BLaER1 treated with 17β-estradiol and CSF1 and Interleukin-3, amounts not matched to agents 10 nM and 100 nM (cell line): ENCODE data around the gene SEMA4D.

Source experiments
- H3K27ac ChIP-seq, 11 experiments: shearing (Covaris generic); formaldehyde crosslinking; 2 replicates each; pipeline ENCODE4 v1.8.1; 2022
- H3K27me3 ChIP-seq, 11 experiments: shearing (Covaris generic); formaldehyde crosslinking; 2 replicates each; pipeline ENCODE4 v1.8.1; 2022
- H3K36me3 ChIP-seq, 11 experiments: shearing (Covaris generic); formaldehyde crosslinking; 2 replicates each; pipeline ENCODE4 v1.8.1; 2022
- H3K4me1 ChIP-seq, 10 experiments: shearing (Covaris generic); formaldehyde crosslinking; 2 replicates each; pipeline ENCODE4 v1.8.1; 2022
- H3K4me2 ChIP-seq, 11 experiments: shearing (Covaris generic); formaldehyde crosslinking; 2 replicates each; pipeline ENCODE4 v1.8.1; 2022
- H3K4me3 ChIP-seq, 10 experiments: shearing (Covaris generic); formaldehyde crosslinking; 2 replicates each; pipeline ENCODE4 v1.8.1; 2022
- H3K9ac ChIP-seq, 11 experiments: shearing (Covaris generic); formaldehyde crosslinking; 2 replicates each; pipeline ENCODE4 v1.8.1; 2022
- H3K9me3 ChIP-seq, 11 experiments: shearing (Covaris generic); formaldehyde crosslinking; replicated peaks in 1 of 11; 2 replicates each; pipeline ENCODE4 v1.8.1; 2022
- H4K20me1 ChIP-seq, 11 experiments: shearing (Covaris generic); formaldehyde crosslinking; 2 replicates each; pipeline ENCODE4 v1.8.1; 2022
- Cebpa-rat ChIP-seq, 11 experiments: shearing (Covaris generic); IDR thresholded peaks; 2 replicates each; pipeline ENCODE4 v1.8.1; 2022

The SEMA4D gene

DNA sequence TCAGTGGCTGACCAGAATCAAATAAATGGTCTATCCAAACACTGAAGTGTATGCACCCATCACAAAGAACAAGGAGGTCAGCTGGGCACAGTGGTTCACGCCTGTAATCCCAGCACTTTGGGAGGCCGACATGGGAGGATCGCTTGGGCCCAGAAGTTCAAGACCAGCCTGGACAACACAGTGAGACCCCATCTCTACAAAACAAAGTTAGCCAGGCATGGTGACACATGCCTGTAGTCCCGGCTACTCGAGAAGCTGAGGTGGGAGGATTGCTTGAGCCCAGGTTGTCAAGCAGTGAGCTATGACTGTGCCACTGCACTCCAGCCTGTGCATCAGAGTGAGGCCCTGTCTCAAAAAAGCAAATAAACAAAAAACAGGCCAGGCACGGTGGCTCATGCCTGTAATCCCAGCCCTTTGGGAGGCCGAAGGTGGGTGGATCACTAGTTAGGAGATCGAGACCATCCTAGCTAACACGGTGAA is 40.5 kb downstream of the SEMA4D start:
- Histone ChIP-seq H3K4me3 (no peak overlapping the region), H3K36me3 (peaks cover 9 to 66% (median 34%) of the 10 kb centered on the region in 11 experiments; a peak in 20 of 22 replicates), H3K4me1 (peaks cover 29 to 87% (median 66%) of the 10 kb centered on the region in 10 experiments), H3K4me2 (peak overlapping the region in 9 of 11 experiments; percentile 7 to 79 (median 41); a peak in 10 of 22 replicates), H4K20me1 (peaks cover 6 to 94% (median 35%) of the 10 kb centered on the region in 11 experiments; a peak in 13 of 22 replicates), H3K27ac (no peak overlapping the region), H3K27me3 (no peaks in the 10 kb centered on the region), H3K9me3 (no peaks in the 10 kb centered on the region), H3K9ac (no peak overlapping the region)
- TF ChIP-seq Cebpa-rat (IDR thresholded peaks at IDR 0.05): no peak

GRCh38 chr9:89455356-89455824 is 42.5 kb downstream of the SEMA4D start:
- Histone ChIP-seq H3K4me3 (no peak overlapping the region), H3K9me3 (no peaks in the 10 kb centered on the region), H3K9ac (peak overlapping the region in 1 of 11 experiments; percentile 29; a peak in 2 of 22 replicates), H3K27ac (peak overlapping the region in 8 of 11 experiments; percentile 10 to 52 (median 28); a peak in 10 of 22 replicates), H3K27me3 (no peaks in the 10 kb centered on the region), H4K20me1 (peaks cover 6 to 89% (median 25%) of the 10 kb centered on the region in 11 experiments; a peak in 13 of 22 replicates), H3K4me1 (peaks cover 24 to 76% (median 52%) of the 10 kb centered on the region in 10 experiments), H3K36me3 (peaks cover 9 to 71% (median 39%) of the 10 kb centered on the region in 11 experiments; a peak in 20 of 22 replicates), H3K4me2 (peak overlapping the region; percentile 18 to 79 (median 59); a peak in 21 of 22 replicates)
- no peak for TF ChIP-seq Cebpa-rat (IDR thresholded peaks at IDR 0.05)

DNA sequence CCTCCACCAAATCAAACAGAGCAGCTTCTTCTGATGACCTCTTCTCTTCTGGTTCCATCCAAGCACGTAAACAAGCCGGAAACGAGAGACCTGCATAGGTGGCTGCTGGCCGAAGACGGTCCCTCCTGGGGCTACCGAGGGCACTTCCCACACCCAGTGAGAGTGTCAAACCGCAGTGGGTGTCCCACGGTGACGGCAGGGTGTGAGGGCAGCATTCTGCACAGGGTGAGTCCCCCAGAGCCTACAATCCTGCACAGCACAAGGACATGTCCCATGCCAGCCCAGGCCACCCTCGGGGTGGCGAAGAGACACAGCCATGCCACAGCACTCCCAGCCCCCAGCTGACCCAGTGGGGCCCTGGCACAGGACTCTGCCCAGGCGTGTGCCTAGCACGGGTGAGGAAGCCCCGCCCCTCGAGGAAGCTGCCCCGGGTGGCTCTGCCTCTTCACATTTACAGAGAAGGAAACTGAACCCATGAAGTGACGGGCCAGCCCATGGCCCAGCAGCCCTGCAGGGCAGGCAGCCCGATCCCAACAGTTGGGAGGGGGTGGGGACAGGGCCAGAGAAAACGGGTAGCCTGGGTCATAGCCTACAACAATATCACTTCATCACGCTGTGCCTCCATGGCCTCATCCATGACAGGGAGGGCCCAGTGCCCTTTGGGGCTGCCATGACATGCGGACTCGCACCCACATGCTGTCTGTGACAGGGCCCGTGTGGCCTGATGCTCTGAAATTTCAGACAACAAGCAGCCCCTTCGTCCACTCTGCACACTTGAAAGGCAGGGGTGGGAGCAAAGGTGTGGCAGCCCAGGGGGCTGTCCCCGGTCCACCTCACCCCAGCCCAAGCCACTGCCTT is 43.2 kb downstream of the SEMA4D start:
- Histone ChIP-seq H3K36me3 (peaks cover 9 to 64% (median 43%) of the 10 kb centered on the region in 11 experiments; a peak in 20 of 22 replicates), H3K27ac (peak overlapping the region in 8 of 11 experiments; percentile 10 to 52 (median 28); a peak in 11 of 22 replicates), H3K4me1 (peaks cover 24 to 77% (median 55%) of the 10 kb centered on the region in 10 experiments), H3K4me2 (peak overlapping the region; percentile 18 to 79 (median 59); a peak in 21 of 22 replicates), H4K20me1 (peaks cover 6 to 89% (median 21%) of the 10 kb centered on the region in 11 experiments; a peak in 13 of 22 replicates), H3K27me3 (no peaks in the 10 kb centered on the region), H3K9me3 (no peaks in the 10 kb centered on the region), H3K9ac (peak overlapping the region in 1 of 11 experiments; percentile 29; a peak in 2 of 22 replicates), H3K4me3 (no peak overlapping the region)
- TF ChIP-seq Cebpa-rat (IDR thresholded peaks at IDR 0.05): no peak

DNA sequence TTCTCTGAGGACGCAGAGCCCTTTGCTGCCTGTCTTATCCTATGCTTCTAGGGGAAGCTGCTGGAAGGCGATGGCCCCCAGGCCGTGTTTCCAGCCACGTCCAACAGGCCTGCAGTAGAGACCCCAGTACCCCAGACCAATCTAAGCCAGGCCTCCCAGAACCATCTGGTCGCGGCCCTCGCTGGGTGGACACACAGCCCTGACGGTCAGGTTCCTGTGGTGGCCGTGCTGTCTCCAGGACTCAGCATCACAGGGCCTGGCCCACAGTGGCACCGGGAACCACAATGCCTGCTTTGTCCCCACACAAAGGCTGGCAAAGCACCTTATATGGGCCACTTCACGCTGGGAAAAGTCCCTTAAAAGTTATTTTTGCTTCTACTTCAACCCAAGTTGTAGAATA is 44.5 kb downstream of the SEMA4D start:
- Histone ChIP-seq H3K9me3 (no peaks in the 10 kb centered on the region), H4K20me1 (peaks cover 4 to 88% (median 27%) of the 10 kb centered on the region in 11 experiments; a peak in 14 of 22 replicates), H3K4me3 (no peak overlapping the region), H3K27me3 (no peaks in the 10 kb centered on the region), H3K4me1 (peaks cover 34 to 80% (median 60%) of the 10 kb centered on the region in 10 experiments), H3K36me3 (peaks cover 9 to 51% (median 42%) of the 10 kb centered on the region in 11 experiments; a peak in 20 of 22 replicates), H3K4me2 (0 out of 22 replicates have a peak overlapping the region, but pooled peaks of 2 of the 11 experiments have one; percentile 12), H3K9ac (no peak overlapping the region), H3K27ac (no peak overlapping the region)
- TF ChIP-seq Cebpa-rat (IDR thresholded peaks at IDR 0.05): no peak

GRCh38 chr9:89452561-89452960 is 45.4 kb downstream of the SEMA4D start:
- Histone ChIP-seq H3K27me3 (no peaks in the 10 kb centered on the region), H3K4me3 (no peak overlapping the region), H3K4me2 (0 out of 22 replicates have a peak overlapping the region, but pooled peaks of 1 of the 11 experiments have one; percentile 12), H4K20me1 (peaks cover 4 to 87% (median 25%) of the 10 kb centered on the region in 11 experiments; a peak in 13 of 22 replicates), H3K9ac (no peak overlapping the region), H3K27ac (no peak overlapping the region; a peak in 1 of 22 replicates), H3K36me3 (peaks cover 9 to 43% (median 35%) of the 10 kb centered on the region in 11 experiments; a peak in 20 of 22 replicates), H3K4me1 (peaks cover 39 to 78% (median 62%) of the 10 kb centered on the region in 10 experiments), H3K9me3 (no peaks in the 10 kb centered on the region)
- TF ChIP-seq Cebpa-rat (IDR thresholded peaks at IDR 0.05): no peak

- Histone ChIP-seq H3K4me1 (peaks cover 32 to 75% (median 58%) of the 10 kb centered on the region in 10 experiments), H3K36me3 (peaks cover 9 to 32% (median 27%) of the 10 kb centered on the region in 11 experiments; a peak in 20 of 22 replicates), H3K27me3 (no peaks in the 10 kb centered on the region), H3K9ac (no peak overlapping the region), H3K4me2 (peak overlapping the region in 7 of 11 experiments; percentile 58 to 89 (median 78); a peak in 10 of 22 replicates), H3K9me3 (no peaks in the 10 kb centered on the region), H3K4me3 (no peak overlapping the region), H3K27ac (no peak overlapping the region), H4K20me1 (peaks cover 0 to 85% (median 29%) of the 10 kb centered on the region in 11 experiments; a peak in 13 of 22 replicates)
- no peak for TF ChIP-seq Cebpa-rat (IDR thresholded peaks at IDR 0.05)
Measured at GRCh38 chr9:89450213-89450612, 47.7 kb downstream of the SEMA4D start.

DNA sequence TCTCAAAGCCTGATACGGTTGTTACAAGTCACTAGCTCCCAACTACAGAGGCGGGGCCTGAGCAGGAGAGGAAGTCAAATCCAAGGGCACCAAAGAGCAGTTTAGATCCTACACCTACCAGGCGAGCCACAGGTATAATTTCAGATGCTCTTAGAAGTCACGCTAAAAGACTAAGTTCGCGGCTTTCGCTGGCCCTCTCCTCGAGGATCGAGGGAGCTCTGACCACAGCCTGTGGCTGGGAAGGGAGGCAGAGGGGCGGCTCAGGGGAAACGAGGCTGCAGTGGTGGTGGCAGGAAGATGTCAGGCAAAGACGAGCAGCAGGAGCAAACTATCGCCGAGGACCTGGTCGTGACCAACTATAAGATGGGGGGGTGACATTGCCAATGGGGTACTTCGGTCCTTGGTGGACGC is 48.6 kb downstream of the SEMA4D start:
- peaks cover 34 to 75% (median 58%) of the 10 kb centered on the region in 10 experiments for H3K4me1 ChIP-seq
- H3K4me3 ChIP-seq: no peak overlapping the region
- 0 out of 22 replicates have a peak overlapping the region, but pooled peaks of 2 of the 11 experiments have one; percentile 1 to 12 for H3K27ac ChIP-seq
- H3K27me3 ChIP-seq: no peaks in the 10 kb centered on the region
- H3K9ac ChIP-seq: peak overlapping the region in 4 of 11 experiments; percentile 5 to 32 (median 22); a peak in 4 of 22 replicates
- peak overlapping the region; percentile 58 to 89 (median 78) for H3K4me2 ChIP-seq
- no peaks in the 10 kb centered on the region for H3K9me3 ChIP-seq
- peaks cover 3 to 22% (median 18%) of the 10 kb centered on the region in 11 experiments; a peak in 18 of 22 replicates for H3K36me3 ChIP-seq
- H4K20me1 ChIP-seq: peaks cover 0 to 85% (median 33%) of the 10 kb centered on the region in 11 experiments; a peak in 14 of 22 replicates
- no peak for TF ChIP-seq Cebpa-rat (IDR thresholded peaks at IDR 0.05)

- peaks cover 38 to 75% (median 61%) of the 10 kb centered on the region in 10 experiments for H3K4me1 ChIP-seq
- peak overlapping the region in 3 of 11 experiments; percentile 12 to 47 (median 12); a peak in 3 of 22 replicates for H3K27ac ChIP-seq
- TF ChIP-seq Cebpa-rat (IDR thresholded peaks at IDR 0.05): no peak
- no peaks in the 10 kb centered on the region for H3K9me3 ChIP-seq
- H4K20me1 ChIP-seq: peaks cover 2 to 87% (median 34%) of the 10 kb centered on the region in 11 experiments; a peak in 18 of 22 replicates
- no peak overlapping the region for H3K4me3 ChIP-seq
- peaks cover 0 to 18% (median 13%) of the 10 kb centered on the region in 11 experiments; a peak in 11 of 22 replicates for H3K36me3 ChIP-seq
- H3K27me3 ChIP-seq: no peaks in the 10 kb centered on the region
- peak overlapping the region; percentile 58 to 89 (median 78) for H3K4me2 ChIP-seq
- peak overlapping the region in 5 of 11 experiments; percentile 1 to 32 (median 5); a peak in 5 of 22 replicates for H3K9ac ChIP-seq
Measured at GRCh38 chr9:89448821-89449220, 49.1 kb downstream of the SEMA4D start.
